ENCODE results near the gene SSBP4. TPM values are rescaled to one million over a fixed set of nuclear protein-coding genes. Genes with fewer than 3 reads are reported as not detected.

SSBP4 gene
- total and polyA plus RNA-seq, 9 of the 15 experiments (the other 6 are each of a cell fraction or from before 2014, with no cell fraction given): 1.1 to 189 (median 39.0) TPM

- no peak for TF ChIP-seq BCOR (IDR thresholded peaks at IDR 0.05)
- peak; percentile 4; the same call in 1 of the 2 replicates for TF ChIP-seq DPF2 (IDR thresholded peaks at IDR 0.05)
Observed at GRCh38 chr19:18392926-18393325, 26.3 kb upstream of the SSBP4 start (continued).

- DNase-seq (ENCODE audit: extremely low read depth in 1 of 4, low spot score in 3 of 4): no peak
- no peak for TF ChIP-seq MLX (CRISPR knock-in tag; conservative IDR thresholded peaks at IDR 0.05)
- no peak for TF ChIP-seq ZHX1 (conservative IDR thresholded peaks at IDR 0.05; ENCODE audit: low read length)
- TF ChIP-seq DLX4 (CRISPR knock-in tag; IDR thresholded peaks at IDR 0.05): no peak
- TF ChIP-seq ADNP (tag; IDR thresholded peaks at IDR 0.05): no peak
- no peak for TF ChIP-seq ZNF316 (IDR thresholded peaks at IDR 0.05)
- TF ChIP-seq IFI16 (CRISPR knock-in tag; IDR thresholded peaks at IDR 0.05): no peak
- no peak for TF ChIP-seq ZNF561 (CRISPR knock-in tag; conservative IDR thresholded peaks at IDR 0.05)
- intact Hi-C loops (cut with micrococcal nuclease): no loop called here
- Histone ChIP-seq H2AFZ (ENCODE audit: low read depth, low read length) (no peak overlapping the region), H3K9me3 (replicated peaks; ENCODE audit: control insufficient read depth, insufficient read depth, low read depth, low read length) (no peaks in the 10 kb centered on the region), H4K20me1 (replicated peaks; ENCODE audit: control insufficient read depth, insufficient read depth, low read length) (peaks cover 9% of the 10 kb centered on the region), H3K9ac (ENCODE audit: insufficient read depth in 1 of 2, low read depth in 2 of 2, low read length in 2 of 2) (peak overlapping the region in 1 of 2 experiments; percentile 39; a peak in 1 of 4 replicates), H3K4me1 (replicated peaks in 1 of 2; ENCODE audit: control insufficient read depth in 2 of 2, insufficient read depth in 2 of 2, low read length in 2 of 2) (peaks cover 12 to 29% of the 10 kb centered on the region in 2 experiments), H3K27ac (ENCODE audit: extremely low read depth, low read depth, low read length) (no peak overlapping the region), H3K79me2 (ENCODE audit: control insufficient read depth, insufficient read depth, low read length) (peaks cover 4% of the 10 kb centered on the region), H3K27me3 (ENCODE audit: control insufficient read depth in 2 of 2, insufficient read depth in 2 of 2, low read length in 2 of 2) (no peaks in the 10 kb centered on the region), H3K9me1 (ENCODE audit: control insufficient read depth, insufficient read depth, low read length) (no peaks in the 10 kb centered on the region), H3K36me3 (ENCODE audit: control insufficient read depth, insufficient read depth, low read length) (peaks cover 14% of the 10 kb centered on the region; the same call in 2 of the 3 replicates), H3K4me3 (no peak overlapping the region), H3K4me2 (ENCODE audit: insufficient read depth, low read length) (no peak overlapping the region)
- in situ Hi-C loops (cut with MboI): no loop called here
- ChIA-PET CTCF (ENCODE audit: low intra/inter-chr PET ratio) (no interaction called here), POLR2A (interaction anchor here (0.6 to 1.5 kb wide), 3 partner anchors 14 to 116 kb away, joined by 3 to 4 read pairs (median 3); no protein-coding TSS in a partner anchor)
- no peak for FAIRE-seq
- ATAC-seq: no peak
- 82% methylated on average over 7 of the region's 7 CpGs for WGBS (ENCODE audit: insufficient coverage, low coverage, missing lambda C conversion rate)
- BruUV-seq (replicated peaks): no TSS peak
Observed at GRCh38 chr19:18393836-18394235, 25.4 kb upstream of the SSBP4 start.

Data from K562 (cell line).